HEK293T (cell line): ENCODE measurements around the gene KCTD18.

Experiments used
- CTCF ChIA-PET: fragments of 350-600 bp; formaldehyde crosslinking; extraction: SDS; loops from one replicate; lab custom pipeline; 2021; ENCODE audit warnings: antibody characterized with exemption, inconsistent platforms; lab: Yijun Ruan, JAX
- POLR2A ChIA-PET: fragments of 350-600 bp; formaldehyde crosslinking; extraction: SDS; loops from one replicate; lab custom pipeline; 2020; ENCODE audit warnings: antibody characterized with exemption, inconsistent platforms; lab: Yijun Ruan, JAX
- DNase-seq: peaks from one replicate; pipeline ENCODE4 v3.0.0; 2012; ENCODE audit warnings: mixed read lengths; ENCODE audit errors: extremely low spot score
- ARNT ChIP-seq: fragments of 450-650 bp; IDR thresholded peaks from 2 replicates; pipeline ENCODE4 v1.6.1; 2017; ENCODE audit warnings: mild to moderate bottlenecking
- BHLHE40 ChIP-seq: fragments of 450-650 bp; IDR thresholded peaks from 2 replicates; pipeline ENCODE4 v1.6.1; 2016; ENCODE audit warnings: mild to moderate bottlenecking, moderate library complexity, borderline replicate concordance
- CTBP1 ChIP-seq: fragments of 450-650 bp; IDR thresholded peaks from 2 replicates; pipeline ENCODE4 v1.6.1; 2016; ENCODE audit warnings: borderline replicate concordance
- ELF4 ChIP-seq: fragments of 450-650 bp; IDR thresholded peaks from 2 replicates; pipeline ENCODE4 v1.6.1; 2017; ENCODE audit warnings: antibody characterized with exemption
- FOXA1 ChIP-seq: fragments of 450-650 bp; IDR thresholded peaks from 2 replicates; pipeline ENCODE4 v1.6.1; 2016; ENCODE audit warnings: mild to moderate bottlenecking
- FOXK2 ChIP-seq: fragments of 450-650 bp; IDR thresholded peaks from 2 replicates; pipeline ENCODE4 v1.6.1; 2016; ENCODE audit warnings: mild to moderate bottlenecking
- FOXM1 ChIP-seq: fragments of 450-650 bp; IDR thresholded peaks from 2 replicates; pipeline ENCODE4 v1.6.1; 2017; ENCODE audit warnings: mild to moderate bottlenecking, borderline replicate concordance
- HDGF ChIP-seq: fragments of 450-650 bp; IDR thresholded peaks from 2 replicates; pipeline ENCODE4 v1.6.1; 2017; ENCODE audit warnings: antibody characterized with exemption, borderline replicate concordance
- L3MBTL2 ChIP-seq: fragments of 450-650 bp; conservative IDR thresholded peaks from 2 replicates; pipeline ENCODE4 v1.6.1; 2016; ENCODE audit warnings: mild to moderate bottlenecking
- LEF1 ChIP-seq: fragments of 450-650 bp; IDR thresholded peaks from 2 replicates; pipeline ENCODE4 v1.6.1; 2017; ENCODE audit warnings: mild to moderate bottlenecking, borderline replicate concordance
- NFRKB ChIP-seq: fragments of 450-650 bp; IDR thresholded peaks from 2 replicates; pipeline ENCODE4 v1.6.1; 2016; ENCODE audit warnings: mild to moderate bottlenecking, moderate library complexity
- PKNOX1 ChIP-seq: fragments of 450-650 bp; IDR thresholded peaks from 2 replicates; pipeline ENCODE4 v1.6.1; 2016
- SP1 ChIP-seq: fragments of 450-650 bp; IDR thresholded peaks from 2 replicates; pipeline ENCODE4 v1.6.1; 2017
- SUZ12 ChIP-seq: fragments of 450-650 bp; IDR thresholded peaks from 2 replicates; pipeline ENCODE4 v1.6.1; 2016; ENCODE audit warnings: mild to moderate bottlenecking
- TARDBP ChIP-seq: fragments of 450-650 bp; IDR thresholded peaks from 2 replicates; pipeline ENCODE4 v1.6.1; 2016
- ZNF384 ChIP-seq: fragments of 450-650 bp; IDR thresholded peaks from 2 replicates; pipeline ENCODE4 v1.6.1; 2016

Gene KCTD18

GRCh38 chr2:200444530-200444929 lies 65.3 kb downstream of the KCTD18 start:
- ChIA-PET CTCF (no interaction called here), POLR2A (no interaction called here)
- no peak for DNase-seq
- TF ChIP-seq CTBP1 (no peak), PKNOX1 (no peak), SUZ12 (no peak), FOXM1 (no peak), BHLHE40 (no peak), NFRKB (no peak), LEF1 (no peak), TARDBP (no peak), FOXK2 (no peak), ARNT (no peak), SP1 (no peak), FOXA1 (no peak), HDGF (no peak), L3MBTL2 (no peak)

DNA sequence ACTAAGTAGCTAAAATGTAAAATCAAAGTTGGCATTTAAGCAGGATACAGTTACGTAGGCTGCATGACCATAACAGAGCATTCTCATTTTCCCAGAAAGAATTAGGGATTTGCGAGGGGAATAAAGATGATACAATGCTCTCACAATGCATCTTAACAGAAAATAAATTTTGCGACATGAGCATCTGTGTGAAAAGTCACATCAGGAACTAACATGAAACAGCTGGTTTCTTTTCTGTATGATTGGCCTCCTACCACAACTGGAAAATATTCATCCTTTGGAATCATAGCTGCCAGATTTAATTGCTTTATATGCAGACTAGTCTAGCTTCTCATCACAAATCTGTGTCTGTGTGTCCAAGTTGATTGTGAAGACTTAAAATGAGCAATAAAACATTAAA lies 66.0 kb downstream of the KCTD18 start:
- POLR2A ChIA-PET = no interaction called here
- no peak for DNase-seq
- CTCF ChIA-PET = no interaction called here
- TF ChIP-seq HDGF (no peak), SP1 (no peak), LEF1 (no peak), SUZ12 (no peak), CTBP1 (no peak), NFRKB (no peak), ZNF384 (no peak), PKNOX1 (no peak), L3MBTL2 (no peak), ELF4 (no peak), BHLHE40 (no peak), FOXM1 (no peak), ARNT (no peak), FOXA1 (no peak), TARDBP (no peak), FOXK2 (no peak)

- POLR2A ChIA-PET = no interaction called here
- no peak for TF ChIP-seq FOXM1
- no peak for TF ChIP-seq FOXA1
- no peak for TF ChIP-seq SUZ12
- TF ChIP-seq PKNOX1 = no peak
- TF ChIP-seq L3MBTL2 = no peak
- no peak for TF ChIP-seq NFRKB
- no peak for TF ChIP-seq TARDBP
- no peak for TF ChIP-seq LEF1
- TF ChIP-seq ARNT = no peak
- no peak for TF ChIP-seq SP1
- TF ChIP-seq CTBP1 = no peak
- no peak for TF ChIP-seq BHLHE40
- CTCF ChIA-PET = no interaction called here
- DNase-seq = no peak
These were observed 66.5 kb downstream of the KCTD18 start for GRCh38 chr2:200443376-200443775.

DNA sequence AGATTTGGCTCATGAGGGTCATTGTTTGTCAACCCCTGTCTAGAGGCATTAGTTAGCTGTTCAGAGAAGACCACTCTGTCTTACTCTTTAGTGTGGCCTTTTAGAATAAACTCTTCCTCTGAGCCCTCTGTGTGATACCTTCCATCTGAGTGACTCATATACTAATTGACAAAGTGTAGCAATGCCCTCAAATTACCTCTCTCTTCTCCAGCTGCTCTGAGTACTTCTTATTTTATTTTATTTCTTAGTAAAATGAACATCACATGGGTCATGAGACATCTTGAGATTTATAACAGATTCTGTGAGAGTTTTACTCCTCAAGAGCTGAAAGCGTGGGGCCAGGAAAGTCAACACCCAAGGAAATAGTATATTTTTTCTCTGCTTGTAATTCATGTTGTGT lies 67.4 kb downstream of the KCTD18 start:
- CTCF ChIA-PET = interaction anchor here (0.6 kb wide), 1 partner anchor 24 kb away, joined by 5 read pairs; no protein-coding TSS in a partner anchor
- DNase-seq = no peak
- POLR2A ChIA-PET = no interaction called here
- TF ChIP-seq ZNF384 (no peak), BHLHE40 (no peak), CTBP1 (no peak), NFRKB (no peak), SUZ12 (no peak), TARDBP (no peak), PKNOX1 (no peak)

GRCh38 chr2:200439981-200440380 lies 69.9 kb downstream of the KCTD18 start:
- POLR2A ChIA-PET = interaction anchor here (0.6 kb wide), 1 partner anchor 631 kb away, joined by 3 read pairs; no protein-coding TSS in a partner anchor
- CTCF ChIA-PET = no interaction called here
- no peak for TF ChIP-seq SUZ12
- TF ChIP-seq PKNOX1 = no peak
- no peak for TF ChIP-seq SP1
- no peak for TF ChIP-seq ELF4
- TF ChIP-seq LEF1 = no peak
- no peak for TF ChIP-seq NFRKB
- no peak for TF ChIP-seq BHLHE40
- no peak for TF ChIP-seq FOXM1
- TF ChIP-seq L3MBTL2 = no peak
- TF ChIP-seq HDGF = no peak
- no peak for TF ChIP-seq CTBP1
- no peak for TF ChIP-seq ZNF384
- no peak for TF ChIP-seq ARNT
- TF ChIP-seq FOXK2 = no peak
- no peak for TF ChIP-seq TARDBP
- TF ChIP-seq FOXA1 = no peak
- no peak for DNase-seq
